ENCODE measurements around the gene PRKCA.

PRKCA gene

DNA sequence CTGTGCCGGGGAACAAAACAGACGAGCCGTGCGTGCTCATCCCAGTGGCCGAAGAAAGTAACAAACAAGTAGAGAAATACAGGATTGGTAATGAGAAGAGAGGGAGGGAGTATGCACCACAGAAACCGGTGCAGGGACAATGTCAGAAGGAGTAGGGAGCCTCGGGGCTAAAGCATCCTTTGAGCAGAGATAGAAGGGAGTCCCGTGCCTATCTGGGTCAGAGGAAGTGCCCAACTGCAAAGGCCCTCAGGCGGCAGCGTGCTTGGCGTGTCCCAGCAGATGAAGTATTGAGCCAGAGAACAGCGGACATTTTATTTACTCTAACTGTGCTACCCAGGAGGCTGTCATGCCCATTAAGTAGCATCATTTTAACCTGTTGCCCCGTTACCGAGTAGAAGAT is 417.6 kb downstream of the PRKCA start:
- no peak for TF ChIP-seq SIN3A (IDR thresholded peaks at IDR 0.05; ENCODE audit: borderline replicate concordance, insufficient read depth, low read length)
- TF ChIP-seq, protein P1, sequence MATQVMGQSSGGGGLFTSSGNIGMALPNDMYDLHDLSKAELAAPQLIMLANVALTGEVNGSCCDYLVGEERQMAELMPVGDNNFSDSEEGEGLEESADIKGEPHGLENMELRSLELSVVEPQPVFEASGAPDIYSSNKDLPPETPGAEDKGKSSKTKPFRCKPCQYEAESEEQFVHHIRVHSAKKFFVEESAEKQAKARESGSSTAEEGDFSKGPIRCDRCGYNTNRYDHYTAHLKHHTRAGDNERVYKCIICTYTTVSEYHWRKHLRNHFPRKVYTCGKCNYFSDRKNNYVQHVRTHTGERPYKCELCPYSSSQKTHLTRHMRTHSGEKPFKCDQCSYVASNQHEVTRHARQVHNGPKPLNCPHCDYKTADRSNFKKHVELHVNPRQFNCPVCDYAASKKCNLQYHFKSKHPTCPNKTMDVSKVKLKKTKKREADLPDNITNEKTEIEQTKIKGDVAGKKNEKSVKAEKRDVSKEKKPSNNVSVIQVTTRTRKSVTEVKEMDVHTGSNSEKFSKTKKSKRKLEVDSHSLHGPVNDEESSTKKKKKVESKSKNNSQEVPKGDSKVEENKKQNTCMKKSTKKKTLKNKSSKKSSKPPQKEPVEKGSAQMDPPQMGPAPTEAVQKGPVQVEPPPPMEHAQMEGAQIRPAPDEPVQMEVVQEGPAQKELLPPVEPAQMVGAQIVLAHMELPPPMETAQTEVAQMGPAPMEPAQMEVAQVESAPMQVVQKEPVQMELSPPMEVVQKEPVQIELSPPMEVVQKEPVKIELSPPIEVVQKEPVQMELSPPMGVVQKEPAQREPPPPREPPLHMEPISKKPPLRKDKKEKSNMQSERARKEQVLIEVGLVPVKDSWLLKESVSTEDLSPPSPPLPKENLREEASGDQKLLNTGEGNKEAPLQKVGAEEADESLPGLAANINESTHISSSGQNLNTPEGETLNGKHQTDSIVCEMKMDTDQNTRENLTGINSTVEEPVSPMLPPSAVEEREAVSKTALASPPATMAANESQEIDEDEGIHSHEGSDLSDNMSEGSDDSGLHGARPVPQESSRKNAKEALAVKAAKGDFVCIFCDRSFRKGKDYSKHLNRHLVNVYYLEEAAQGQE (IDR thresholded peaks at IDR 0.05; ENCODE audit: insufficient read depth in 1 of 2, low read depth in 2 of 2, low read length in 2 of 2) = no peak
- no peak for TF ChIP-seq FOXP2 (optimal IDR thresholded peaks at IDR 0.05; ENCODE audit: borderline replicate concordance, extremely low read depth, extremely low read length, insufficient read depth)
- TF ChIP-seq TAF1 (IDR thresholded peaks at IDR 0.05; ENCODE audit: borderline replicate concordance, insufficient read depth, low read length) = no peak
- no peak for TF ChIP-seq POLR2AphosphoS5 (IDR thresholded peaks at IDR 0.05; ENCODE audit: low read depth, low read length)

DNA sequence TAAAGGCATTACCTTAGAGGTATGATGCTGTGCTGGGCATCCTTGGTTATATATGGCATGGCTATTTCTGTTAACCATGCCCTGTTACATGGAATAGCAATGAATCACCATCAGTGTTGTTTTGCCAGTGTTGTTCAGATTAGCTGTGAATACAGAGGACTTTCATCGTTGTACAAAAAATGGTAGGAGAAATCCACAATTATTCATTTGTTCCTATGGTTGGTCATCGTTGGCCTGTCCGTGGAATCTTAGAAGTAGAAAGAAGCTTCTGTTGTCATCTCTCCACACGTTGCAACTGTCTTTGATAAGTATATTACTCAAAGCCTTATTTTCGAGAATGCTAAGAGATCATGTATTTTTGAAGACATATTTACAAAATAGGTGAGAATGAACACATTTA is 418.2 kb downstream of the PRKCA start:
- TF ChIP-seq FOXP2 (optimal IDR thresholded peaks at IDR 0.05; ENCODE audit: borderline replicate concordance, extremely low read depth, extremely low read length, insufficient read depth) = no peak
- TF ChIP-seq, protein P1 (IDR thresholded peaks at IDR 0.05; ENCODE audit: insufficient read depth in 1 of 2, low read depth in 2 of 2, low read length in 2 of 2) = no peak
- no peak for TF ChIP-seq TAF1 (IDR thresholded peaks at IDR 0.05; ENCODE audit: borderline replicate concordance, insufficient read depth, low read length)
- TF ChIP-seq POLR2AphosphoS5 (IDR thresholded peaks at IDR 0.05; ENCODE audit: low read depth, low read length) = no peak
- TF ChIP-seq SIN3A (IDR thresholded peaks at IDR 0.05; ENCODE audit: borderline replicate concordance, insufficient read depth, low read length) = no peak

GRCh38 chr17:66722341-66722740 is 419.9 kb downstream of the PRKCA start:
- TF ChIP-seq FOXP2 (optimal IDR thresholded peaks at IDR 0.05; ENCODE audit: borderline replicate concordance, extremely low read depth, extremely low read length, insufficient read depth) (no peak), POLR2AphosphoS5 (IDR thresholded peaks at IDR 0.05; ENCODE audit: low read depth, low read length) (no peak), SIN3A (IDR thresholded peaks at IDR 0.05; ENCODE audit: borderline replicate concordance, insufficient read depth, low read length) (no peak)
- TF ChIP-seq, protein P1 (IDR thresholded peaks at IDR 0.05; ENCODE audit: insufficient read depth in 1 of 2, low read depth in 2 of 2, low read length in 2 of 2) = no peak

DNA sequence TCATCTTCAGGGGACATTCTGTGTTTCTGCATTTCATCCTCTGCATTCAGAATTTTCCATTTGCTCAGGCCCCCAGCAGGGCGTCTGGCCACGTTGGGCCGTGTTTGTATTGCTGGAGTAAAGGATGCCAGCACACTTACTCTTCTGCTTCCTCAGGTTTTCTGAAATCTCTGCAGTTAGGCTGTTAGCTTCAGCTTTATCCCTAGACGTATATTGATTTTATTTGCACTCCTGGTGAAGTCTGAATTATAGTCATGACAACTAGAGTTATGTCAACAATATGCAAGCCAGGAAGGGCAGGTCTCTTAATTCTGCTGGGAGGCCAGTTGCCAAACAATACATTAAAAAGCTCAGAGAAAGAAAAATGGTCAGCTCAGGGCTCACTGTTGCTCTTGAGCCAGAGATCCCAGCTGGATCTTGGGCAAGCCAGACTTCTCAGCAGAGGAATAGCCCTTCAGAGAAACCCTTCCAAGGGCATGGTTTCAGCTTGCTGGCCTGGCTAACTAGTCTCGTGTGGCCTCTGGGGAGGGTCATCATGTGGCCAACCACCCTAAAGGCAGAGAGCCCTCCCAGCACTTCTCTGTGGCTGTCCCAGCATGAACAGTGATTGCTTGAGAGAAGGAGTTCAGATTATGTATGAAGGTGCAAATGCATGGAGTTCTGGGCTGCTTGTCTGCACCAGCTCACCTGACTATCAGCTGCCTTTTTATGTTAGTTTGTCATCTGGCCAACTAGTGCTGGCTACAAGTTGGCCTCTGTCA is 422.3 kb downstream of the PRKCA start:
- TF ChIP-seq TAF1 (IDR thresholded peaks at IDR 0.05; ENCODE audit: borderline replicate concordance, insufficient read depth, low read length) (no peak), SIN3A (IDR thresholded peaks at IDR 0.05; ENCODE audit: borderline replicate concordance, insufficient read depth, low read length) (no peak), POLR2AphosphoS5 (IDR thresholded peaks at IDR 0.05; ENCODE audit: low read depth, low read length) (no peak), FOXP2 (optimal IDR thresholded peaks at IDR 0.05; ENCODE audit: borderline replicate concordance, extremely low read depth, extremely low read length, insufficient read depth) (no peak)
- TF ChIP-seq, protein P1 (IDR thresholded peaks at IDR 0.05; ENCODE audit: insufficient read depth in 1 of 2, low read depth in 2 of 2, low read length in 2 of 2) = no peak
